GM23338 (cell line): ENCODE data around the gene DAAM2. TPM values are rescaled to one million over a fixed set of nuclear protein-coding genes. Genes with fewer than 3 reads are reported as not detected.

ENCODE experiments used
- ATAC-seq: fragments of 200-7000 bp; cut with Tn5 transposase; 3 replicates; pipeline ENCODE4 v1.9.1; 2020
- DNase-seq: peaks from one replicate; pipeline ENCODE4 v3.0.0-alpha.2; 2015; ENCODE audit warnings: low spot score
- H2AFZ ChIP-seq: fragments of 200-600 bp; sonication (generic); 2 replicates; pipeline ENCODE4 v1.8.0; 2016; ENCODE audit warnings: antibody characterized with exemption, mild to moderate bottlenecking, moderate library complexity
- H3F3A ChIP-seq: fragments of 200-600 bp; sonication (generic); replicated peaks from 2 replicates; pipeline ENCODE4 v1.8.0; 2017; ENCODE audit warnings: antibody characterized with exemption, mixed run types, low read depth
- H3K27ac ChIP-seq: fragments of 200-600 bp; sonication (generic); 2 replicates; pipeline ENCODE4 v1.6.1; 2016; ENCODE audit warnings: low read depth
- H3K27me3 ChIP-seq: fragments of 200-600 bp; sonication (generic); 2 replicates; pipeline ENCODE4 v1.8.0; 2016; ENCODE audit warnings: mild to moderate bottlenecking, mixed run types, moderate library complexity; ENCODE audit not compliant: insufficient read depth
- H3K36me3 ChIP-seq: fragments of 200-600 bp; sonication (generic); 2 replicates; pipeline ENCODE4 v1.8.0; 2016; ENCODE audit warnings: mild to moderate bottlenecking; ENCODE audit not compliant: insufficient read depth
- H3K4me1 ChIP-seq: fragments of 200-600 bp; sonication (generic); 2 replicates; pipeline ENCODE4 v1.8.0; 2016; ENCODE audit warnings: mild to moderate bottlenecking, moderate library complexity; ENCODE audit not compliant: insufficient read depth
- H3K4me2 ChIP-seq: fragments of 200-600 bp; sonication (generic); 2 replicates; pipeline ENCODE4 v1.7.1; 2017; ENCODE audit warnings: mixed run types
- H3K4me3 ChIP-seq: fragments of 200-600 bp; sonication (generic); 2 replicates; pipeline ENCODE4 v1.6.1; 2016; ENCODE audit warnings: mixed run types
- H3K79me2 ChIP-seq: fragments of 200-600 bp; sonication (generic); replicated peaks from 2 replicates; pipeline ENCODE4 v1.8.0; 2017; ENCODE audit warnings: mild to moderate bottlenecking; ENCODE audit not compliant: insufficient read depth
- H3K9me2 ChIP-seq: fragments of 200-600 bp; sonication (generic); 2 replicates; pipeline ENCODE4 v1.8.0; 2017; ENCODE audit not compliant: insufficient read depth
- H4K20me1 ChIP-seq: fragments of 200-600 bp; sonication (generic); replicated peaks from 2 replicates; pipeline ENCODE4 v1.8.0; 2017; ENCODE audit warnings: mild to moderate bottlenecking; ENCODE audit not compliant: insufficient read depth
- H3K27ac Mint-ChIP-seq: 2 replicates; pipeline ENCODE4 v1.8.0; 2020; ENCODE audit warnings: inconsistent platforms, mild to moderate bottlenecking, moderate library complexity, mixed read lengths
- H3K27me3 Mint-ChIP-seq: 3 replicates; pipeline ENCODE4 v1.8.0; 2022; ENCODE audit warnings: low read depth, mild to moderate bottlenecking, moderate library complexity, mixed read lengths, inconsistent platforms; ENCODE audit not compliant: insufficient read depth, poor library complexity
- H3K36me3 Mint-ChIP-seq: 3 replicates; pipeline ENCODE4 v1.8.0; 2021; ENCODE audit warnings: low read depth, mild to moderate bottlenecking, inconsistent platforms, moderate library complexity, mixed read lengths
- H3K4me1 Mint-ChIP-seq: 3 replicates; pipeline ENCODE4 v1.8.0; 2020; ENCODE audit warnings: mild to moderate bottlenecking, inconsistent platforms, mixed read lengths
- H3K4me3 Mint-ChIP-seq: 3 replicates; pipeline ENCODE4 v1.8.0; 2021; ENCODE audit warnings: moderate library complexity, mild to moderate bottlenecking, inconsistent platforms, mixed read lengths
- H3K9me3 Mint-ChIP-seq: 3 replicates; pipeline ENCODE4 v1.8.0; 2020; ENCODE audit warnings: moderate library complexity, mild to moderate bottlenecking, inconsistent platforms, mixed read lengths
- CREB1 ChIP-seq: fragments of 250-450 bp; sonication (Bioruptor Pico); IDR thresholded peaks from 2 replicates; pipeline ENCODE4 v1.5.0; 2020; ENCODE audit warnings: low read depth, mild to moderate bottlenecking, moderate library complexity
- CTCF ChIP-seq, 2 experiments: fragments of 200-600 bp in 1 of 2; sonication (generic) in 1 of 2; conservative IDR thresholded peaks; 2 replicates each; pipeline versions ENCODE4 v1.5.1 to v1.6.1; 2016 to 2017; ENCODE audit warnings: antibody characterized with exemption in 2 of 2, low read depth in 2 of 2, mild to moderate bottlenecking in 2 of 2, moderate library complexity in 1 of 2
- ETS1 ChIP-seq: IDR thresholded peaks from 2 replicates; pipeline ENCODE4 v1.6.1; 2016; ENCODE audit warnings: antibody characterized with exemption
- EZH2 ChIP-seq: fragments of 200-600 bp; sonication (generic); IDR thresholded peaks from one replicate; pipeline ENCODE4 v1.8.0; 2017; ENCODE audit warnings: antibody characterized with exemption, mild to moderate bottlenecking, low read depth; ENCODE audit not compliant: unreplicated experiment
- EZH2phosphoT487 ChIP-seq: fragments of 200-600 bp; sonication (generic); IDR thresholded peaks from one replicate; pipeline ENCODE4 v1.8.1; 2018; ENCODE audit warnings: antibody characterized with exemption; ENCODE audit not compliant: unreplicated experiment
- JUNB ChIP-seq: IDR thresholded peaks from one replicate; pipeline ENCODE4 v1.6.1; 2016; ENCODE audit warnings: antibody characterized with exemption; ENCODE audit not compliant: unreplicated experiment
- NANOG ChIP-seq: IDR thresholded peaks from 2 replicates; pipeline ENCODE4 v1.6.1; 2016; ENCODE audit warnings: antibody characterized with exemption, borderline replicate concordance
- POLR2AphosphoS5 ChIP-seq: IDR thresholded peaks from 2 replicates; pipeline ENCODE4 v1.6.1; 2016; ENCODE audit warnings: antibody characterized with exemption, low read depth
- REST ChIP-seq: IDR thresholded peaks from one replicate; pipeline ENCODE4 v1.6.1; 2018; ENCODE audit warnings: antibody characterized with exemption; ENCODE audit not compliant: unreplicated experiment
- STAT1 ChIP-seq: IDR thresholded peaks from one replicate; pipeline ENCODE4 v1.6.1; 2016; ENCODE audit warnings: antibody characterized with exemption; ENCODE audit not compliant: unreplicated experiment
- ZNF114 ChIP-seq: fragments of 250-450 bp; sonication (Bioruptor Pico); IDR thresholded peaks from 2 replicates; pipeline ENCODE4 v1.5.0; 2020; ENCODE audit warnings: mild to moderate bottlenecking, moderate library complexity
- ZNF331 ChIP-seq: fragments of 250-450 bp; sonication (Bioruptor Pico); IDR thresholded peaks from 2 replicates; pipeline ENCODE4 v1.5.0; 2020; ENCODE audit warnings: low read depth, mild to moderate bottlenecking, moderate library complexity
- ZNF462 ChIP-seq: fragments of 250-450 bp; sonication (Bioruptor Pico); IDR thresholded peaks from 2 replicates; pipeline ENCODE4 v1.5.0; 2020; ENCODE audit warnings: mild to moderate bottlenecking, moderate library complexity
- polyA plus RNA-seq: library from polyadenylated mRNA; unstranded; fragments of >200 nt; fragmentation: Nextera tagmentation; extraction: Ambion mirVana; gene quantifications from 2 replicates; pipeline ENCODE4 v1.2.1, GENCODE V29; 2016
- total RNA-seq: library from RNA; depleted of rRNA; stranded (reverse); fragments of >200 nt; shearing (Covaris generic); gene quantifications from 2 replicates; pipeline ENCODE4 v1.2.3, GENCODE V29; 2014

Gene DAAM2
- total and polyA plus RNA-seq, 2 experiments from 2014 or later, result 1.4 to 4.9 TPM

GRCh38 chr6:39901670-39902069, 109.5 kb downstream of the DAAM2 start:
- no peak overlapping the region for H3K4me3 Mint-ChIP-seq
- peaks cover 15% of the 10 kb centered on the region for H3K27me3 Mint-ChIP-seq
- H3K79me2 ChIP-seq, result no peaks in the 10 kb centered on the region
- no peak overlapping the region for H3K4me3 ChIP-seq
- no peak overlapping the region for H3K4me2 ChIP-seq
- H3K9me2 ChIP-seq, result peaks cover 15% of the 10 kb centered on the region; the same call in 1 of the 2 replicates
- ATAC-seq (no peak), DNase-seq (no peak)
- H3K4me1 Mint-ChIP-seq, result peaks cover 21% of the 10 kb centered on the region
- no peak overlapping the region for H3K27ac ChIP-seq
- TF ChIP-seq CREB1 (CRISPR knock-in tag), result no peak
- TF ChIP-seq EZH2phosphoT487, result no peak
- no peak for TF ChIP-seq ZNF462 (CRISPR knock-in tag)
- no peak for TF ChIP-seq CTCF (conservative IDR thresholded peaks at IDR 0.05; ENCODE audit: low read depth in 2 of 2)
- no peak for TF ChIP-seq ZNF114 (CRISPR knock-in tag)
- TF ChIP-seq REST, result no peak
- no peak for TF ChIP-seq POLR2AphosphoS5
- no peak for TF ChIP-seq STAT1
- no peak for TF ChIP-seq EZH2
- no peak for TF ChIP-seq ETS1
- no peak for TF ChIP-seq ZNF331 (CRISPR knock-in tag)
- TF ChIP-seq JUNB, result no peak
- no peak for TF ChIP-seq NANOG
- peaks cover 16% of the 10 kb centered on the region for H3K4me1 ChIP-seq
- H3K27me3 ChIP-seq, result no peaks in the 10 kb centered on the region
- no peak overlapping the region for H2AFZ ChIP-seq
- no peaks in the 10 kb centered on the region for H3K9me3 Mint-ChIP-seq
- H3K36me3 Mint-ChIP-seq, result peaks cover 27% of the 10 kb centered on the region
- H3K36me3 ChIP-seq, result no peaks in the 10 kb centered on the region
- no peaks in the 10 kb centered on the region for H3F3A ChIP-seq
- H4K20me1 ChIP-seq, result no peaks in the 10 kb centered on the region
- no peak overlapping the region for H3K27ac Mint-ChIP-seq
